H1 (cell line): ENCODE results near the gene PLEKHH3. TPM values are rescaled to one million over a fixed set of nuclear protein-coding genes. Genes with fewer than 3 reads are reported as not detected.

Source experiments
- CTCF ChIA-PET: fragments of 300-600 bp; sonication (Branson Sonifier 250); formaldehyde crosslinking; loops from one replicate; lab custom pipeline; 2021; ENCODE audit not compliant: partially characterized antibody; lab: Charles Lee
- POLR2A ChIA-PET: fragments of 300-600 bp; sonication (Branson Sonifier 250); formaldehyde crosslinking; loops from one replicate; lab custom pipeline; 2021; ENCODE audit warnings: inconsistent platforms; ENCODE audit not compliant: partially characterized antibody; lab: Charles Lee
- DNase-seq, 2 experiments: peaks; one replicate each; pipeline versions ENCODE4 v3.0.0 to v3.0.0-alpha.2; 2010 to 2022; ENCODE audit warnings: low spot score in 2 of 2, low read depth in 1 of 2, mixed read lengths in 1 of 2
- FAIRE-seq: peaks from 2 replicates; lab custom pipeline; 2011; peaks lifted over from hg19 to GRCh38; lab: Jason Lieb, UNC
- H2AFZ ChIP-seq: 2 replicates; pipeline ENCODE4 v1.8.1; 2012; ENCODE audit warnings: low read length, inconsistent platforms
- H2AK5ac ChIP-seq: 2 replicates; pipeline ENCODE4 v1.6.1; 2013; ENCODE audit warnings: low read depth, low read length
- H2BK120ac ChIP-seq: replicated peaks from 2 replicates; pipeline ENCODE3; 2013; ENCODE audit warnings: low read depth, low read length, inconsistent platforms
- H2BK12ac ChIP-seq: 2 replicates; pipeline ENCODE4 v1.6.1; 2013; ENCODE audit warnings: low read depth, low read length
- H2BK15ac ChIP-seq: 2 replicates; pipeline ENCODE4 v1.6.1; 2013; ENCODE audit warnings: low read length
- H2BK20ac ChIP-seq: 2 replicates; pipeline ENCODE4 v1.6.1; 2013; ENCODE audit warnings: low read length
- H2BK5ac ChIP-seq: 2 replicates; pipeline ENCODE4 v1.6.1; 2013; ENCODE audit warnings: low read depth, low read length
- H3K14ac ChIP-seq: 2 replicates; pipeline ENCODE4 v1.6.1; 2013; ENCODE audit warnings: inconsistent platforms; ENCODE audit not compliant: insufficient read length
- H3K18ac ChIP-seq: 2 replicates; pipeline ENCODE4 v1.6.1; 2013; ENCODE audit warnings: low read length; ENCODE audit errors: extremely low read depth
- H3K23ac ChIP-seq: 2 replicates; pipeline ENCODE4 v1.6.1; 2013; ENCODE audit warnings: inconsistent platforms; ENCODE audit not compliant: insufficient read length
- H3K23me2 ChIP-seq: 2 replicates; pipeline ENCODE4 v1.6.1; 2013; ENCODE audit warnings: low read depth, low read length
- H3K27ac ChIP-seq: 2 replicates; pipeline ENCODE4 v1.6.1; 2011; ENCODE audit warnings: low read depth, low read length, inconsistent platforms
- H3K27me3 ChIP-seq, 4 experiments: replicated peaks in 1 of 4; 1 replicate in 1 of 4; 2 replicates in 3 of 4; pipeline versions ENCODE4 v1.6.1 to v1.8.1; 2011 to 2013; ENCODE audit warnings: low read length in 3 of 4, mild to moderate bottlenecking in 3 of 4, inconsistent platforms in 2 of 4, mixed read lengths in 2 of 4, moderate library complexity in 1 of 4; ENCODE audit not compliant: control insufficient read depth in 3 of 4, insufficient read depth in 3 of 4; ENCODE audit errors: extremely low read depth in 1 of 4
- H3K36me3 ChIP-seq, 4 experiments: 2 replicates each; pipeline versions ENCODE4 v1.6.1 to v1.8.1; 2011 to 2013; ENCODE audit warnings: mild to moderate bottlenecking in 4 of 4, low read length in 3 of 4, moderate library complexity in 2 of 4, control low read depth in 1 of 4, inconsistent platforms in 1 of 4; ENCODE audit not compliant: insufficient read depth in 4 of 4, control insufficient read depth in 2 of 4
- H3K4ac ChIP-seq: replicated peaks from 2 replicates; pipeline ENCODE3; 2013; ENCODE audit warnings: low read length, low read depth, mixed read lengths, inconsistent platforms; ENCODE audit not compliant: insufficient read length
- H3K4me1 ChIP-seq, 4 experiments: replicated peaks in 1 of 4; 1 replicate in 1 of 4; 2 replicates in 3 of 4; pipeline versions ENCODE4 v1.6.1 to v1.8.1; 2011 to 2013; ENCODE audit warnings: low read length in 3 of 4, inconsistent platforms in 2 of 4, mixed read lengths in 1 of 4; ENCODE audit not compliant: insufficient read depth in 4 of 4, control insufficient read depth in 3 of 4
- H3K4me2 ChIP-seq, 2 experiments: 2 replicates each; pipeline versions ENCODE4 v1.6.1 to v1.8.1; 2011 to 2013; ENCODE audit warnings: low read depth in 2 of 2, low read length in 2 of 2, control low read depth in 1 of 2, inconsistent platforms in 1 of 2, mild to moderate bottlenecking in 1 of 2; ENCODE audit not compliant: insufficient read depth in 1 of 2
- H3K4me3 ChIP-seq, 4 experiments: fragments of 200-600, 300-600 bp in 1 of 4; sonication (generic), shearing (Covaris generic), sonication (Bioruptor Twin) in 1 of 4; 2 replicates each; pipeline versions ENCODE4 v1.5.1 to v1.8.1; 2011 to 2016; ENCODE audit warnings: low read length in 4 of 4, low read depth in 3 of 4, control low read depth in 2 of 4, inconsistent platforms in 2 of 4, mild to moderate bottlenecking in 2 of 4, mixed read lengths in 1 of 4, moderate library complexity in 1 of 4; ENCODE audit not compliant: insufficient read depth in 2 of 4; ENCODE audit errors: extremely low read depth in 1 of 4
- H3K56ac ChIP-seq: replicated peaks from 2 replicates; pipeline ENCODE3; 2013; ENCODE audit warnings: low read depth, mild to moderate bottlenecking, mixed read lengths, low read length, inconsistent platforms; ENCODE audit not compliant: insufficient read length
- H3K79me1 ChIP-seq: 2 replicates; pipeline ENCODE4 v1.6.1; 2013; ENCODE audit warnings: low read depth, low read length, control low read depth
- H3K79me2 ChIP-seq, 2 experiments: 2 replicates each; pipeline versions ENCODE4 v1.6.1 to v1.8.1; 2012 to 2013; ENCODE audit warnings: low read length in 2 of 2, mild to moderate bottlenecking in 2 of 2, inconsistent platforms in 1 of 2; ENCODE audit not compliant: insufficient read depth in 2 of 2, control insufficient read depth in 1 of 2
- H3K9ac ChIP-seq, 4 experiments: replicated peaks in 1 of 4; 1 replicate in 1 of 4; 2 replicates in 3 of 4; pipeline versions ENCODE4 v1.6.1 to v1.8.1; 2011 to 2013; ENCODE audit warnings: low read depth in 3 of 4, low read length in 3 of 4, control low read depth in 2 of 4, mild to moderate bottlenecking in 2 of 4, moderate library complexity in 2 of 4, inconsistent platforms in 1 of 4; ENCODE audit errors: extremely low read depth in 1 of 4
- H3K9me3 ChIP-seq, 2 experiments: 2 replicates each; pipeline versions ENCODE4 v1.6.1 to v1.8.1; 2012 to 2013; ENCODE audit warnings: mild to moderate bottlenecking in 2 of 2, moderate library complexity in 2 of 2, control low read depth in 1 of 2, inconsistent platforms in 1 of 2, low read depth in 1 of 2, low read length in 1 of 2, mixed read lengths in 1 of 2; ENCODE audit not compliant: insufficient read depth in 2 of 2
- H4K20me1 ChIP-seq, 2 experiments: replicated peaks in 1 of 2; 2 replicates each; pipeline versions ENCODE3 to v1.8.1; 2011 to 2013; ENCODE audit warnings: inconsistent platforms in 2 of 2, low read length in 2 of 2, mild to moderate bottlenecking in 1 of 2; ENCODE audit not compliant: insufficient read depth in 2 of 2, control insufficient read depth in 1 of 2
- H4K5ac ChIP-seq: 2 replicates; pipeline ENCODE4 v1.6.1; 2013; ENCODE audit warnings: low read length, low read depth, mixed read lengths, inconsistent platforms; ENCODE audit not compliant: insufficient read length
- H4K8ac ChIP-seq: 2 replicates; pipeline ENCODE4 v1.8.0; 2013; ENCODE audit warnings: mild to moderate bottlenecking, moderate library complexity, low read length, inconsistent platforms; ENCODE audit not compliant: insufficient read depth; ENCODE audit errors: extremely low read depth
- H4K91ac ChIP-seq: replicated peaks from 2 replicates; pipeline ENCODE3; 2013; ENCODE audit warnings: low read length, mixed read lengths, inconsistent platforms; ENCODE audit not compliant: insufficient read length
- CREB1 ChIP-seq: IDR thresholded peaks from 2 replicates; pipeline ENCODE4 v1.6.1; 2012; ENCODE audit warnings: inconsistent platforms
- PHF8 ChIP-seq: fragments of 200-600 bp; sonication (generic); conservative IDR thresholded peaks from 2 replicates; pipeline ENCODE4 v1.7.1; 2012; ENCODE audit warnings: low read depth, mild to moderate bottlenecking, inconsistent platforms, low read length, moderate library complexity
- RBBP5 ChIP-seq: IDR thresholded peaks from 2 replicates; pipeline ENCODE4 v1.7.1; 2012; ENCODE audit warnings: low read depth, mild to moderate bottlenecking, inconsistent platforms, low read length, moderate library complexity, borderline replicate concordance
- WGBS, 2 experiments: shearing (Covaris generic) in 1 of 2; methylation state at CpG; one replicate each; pipeline versions ENCODE4 v1.1.6 to v1.1.7; 2013 to 2015; ENCODE audit warnings: low lambda C conversion rate in 2 of 2, mixed read lengths in 2 of 2, inconsistent platforms in 1 of 2, low coverage in 1 of 2, missing lambda C conversion rate in 1 of 2; ENCODE audit not compliant: insufficient replicate concordance in 2 of 2, insufficient coverage in 1 of 2, insufficient read length in 1 of 2; ENCODE audit errors: extremely low coverage in 1 of 2, missing lambda C conversion rate in 1 of 2; 5-methylcytosine and 5-hydroxymethylcytosine counted together
- polyA plus RNA-seq, 7 experiments: library from polyadenylated mRNA; depleted of rRNA in 3 of 7; stranded (reverse) in 5 of 7; unstranded in 2 of 7; fragments of >200 nt in 5 of 7; fragments of 200-250 nt in 2 of 7; gene quantifications; 1 replicate in 5 of 7; 2 replicates in 1 of 7; 4 replicates in 1 of 7; pipeline versions ENCODE4 v1.2.1 to v1.2.3, GENCODE V29; 2011 to 2013; ENCODE audit warnings: missing spikeins in 2 of 7, mixed read lengths in 2 of 7
- total RNA-seq: library from RNA; stranded (reverse); fragmentation: NEBNext Ultra II Directional; extraction: Animal tissue kit (Norgen Biotek cat#: 25700); gene quantifications from 2 replicates; pipeline ENCODE4 v1.2.1, GENCODE V29; 2021
- TF ChIP-seq, protein P1 (sequence below): IDR thresholded peaks from 2 replicates; pipeline ENCODE4 v1.6.1; 2012; ENCODE audit warnings: low read length, inconsistent platforms

PLEKHH3 gene
- total and polyA plus RNA-seq, 2 of the 8 experiments (the other 6 are each of a cell fraction or from before 2014, with no cell fraction given) = 11.1 to 13.5 TPM

DNA sequence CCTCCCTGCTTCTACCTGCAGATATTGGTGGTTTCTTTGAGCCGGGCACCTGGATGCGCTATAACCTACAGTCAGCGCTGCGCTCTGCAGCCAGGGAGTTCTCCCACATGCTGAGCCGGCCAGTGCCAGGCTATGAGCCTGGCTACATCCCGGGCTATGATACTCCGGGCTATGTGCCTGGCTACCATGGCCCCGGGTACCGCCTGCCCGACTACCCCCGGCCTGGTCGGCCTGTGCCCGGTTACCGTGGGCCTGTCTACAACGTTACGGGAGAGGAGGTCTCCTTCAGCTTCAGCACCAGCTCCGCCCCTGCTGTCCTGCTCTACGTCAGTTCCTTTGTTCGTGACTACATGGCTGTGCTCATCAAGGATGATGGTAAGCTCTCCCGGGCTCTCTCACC lies 18.7 kb upstream of the PLEKHH3 start:
- Histone ChIP-seq H3K4me2 (no peak overlapping the region), H2BK12ac (no peak overlapping the region), H3K9me3 (no peaks in the 10 kb centered on the region), H2BK20ac (no peak overlapping the region), H3K27ac (no peak overlapping the region), H3K56ac (no peak overlapping the region), H3K9ac (no peak overlapping the region), H4K8ac (peak overlapping the region; percentile 17; the same call in 1 of the 2 replicates), H2BK5ac (no peak overlapping the region), H3K36me3 (peaks cover 0 to 6% (median 3%) of the 10 kb centered on the region in 4 experiments; a peak in 5 of 8 replicates), H2BK15ac (no peak overlapping the region), H3K27me3 (no peaks in the 10 kb centered on the region), H3K4ac (no peak overlapping the region), H3K4me1 (0 out of 7 replicates have a peak, but pooled peaks cover 0 to 5% (median 0%) of the 10 kb centered on the region in 4 experiments), H3K79me2 (no peaks in the 10 kb centered on the region), H2AFZ (no peak overlapping the region), H3K18ac (no peak overlapping the region), H2AK5ac (no peak overlapping the region), H3K4me3 (no peak overlapping the region), H4K91ac (no peak overlapping the region), H2BK120ac (no peak overlapping the region), H3K23me2 (peaks cover 2% of the 10 kb centered on the region; the same call in 1 of the 2 replicates), H3K23ac (no peak overlapping the region), H4K20me1 (peaks cover 0 to 4% of the 10 kb centered on the region in 2 experiments), H4K5ac (no peak overlapping the region), H3K14ac (no peak overlapping the region), H3K79me1 (no peaks in the 10 kb centered on the region)
- ChIA-PET POLR2A (interaction anchor here (1.8 kb wide), 1 partner anchor 11 kb away, joined by 5 read pairs; no protein-coding TSS in a partner anchor), CTCF (interaction anchor here (1.4 kb wide), 1 partner anchor 15 kb away, joined by 7 read pairs; no protein-coding TSS in a partner anchor)
- 91% methylated on average over 20 of the region's 20 CpGs; no CpG with 5 or more reads in 1 of the 2 experiments for WGBS, 2 experiments
- FAIRE-seq (no peak), DNase-seq (no peak)
- TF ChIP-seq, protein P1, sequence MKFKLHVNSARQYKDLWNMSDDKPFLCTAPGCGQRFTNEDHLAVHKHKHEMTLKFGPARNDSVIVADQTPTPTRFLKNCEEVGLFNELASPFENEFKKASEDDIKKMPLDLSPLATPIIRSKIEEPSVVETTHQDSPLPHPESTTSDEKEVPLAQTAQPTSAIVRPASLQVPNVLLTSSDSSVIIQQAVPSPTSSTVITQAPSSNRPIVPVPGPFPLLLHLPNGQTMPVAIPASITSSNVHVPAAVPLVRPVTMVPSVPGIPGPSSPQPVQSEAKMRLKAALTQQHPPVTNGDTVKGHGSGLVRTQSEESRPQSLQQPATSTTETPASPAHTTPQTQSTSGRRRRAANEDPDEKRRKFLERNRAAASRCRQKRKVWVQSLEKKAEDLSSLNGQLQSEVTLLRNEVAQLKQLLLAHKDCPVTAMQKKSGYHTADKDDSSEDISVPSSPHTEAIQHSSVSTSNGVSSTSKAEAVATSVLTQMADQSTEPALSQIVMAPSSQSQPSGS = no peak
- no peak for TF ChIP-seq CREB1
- no peak for TF ChIP-seq RBBP5
- TF ChIP-seq PHF8 = no peak
